HG03066 (cell line): ENCODE data around the gene SYMPK.

Source experiments
- ATAC-seq: cut with Tn5 transposase; IDR thresholded peaks from one replicate; pipeline ENCODE4 v1.9.1; 2021; ENCODE audit warnings: low read depth; ENCODE audit not compliant: unreplicated experiment

The SYMPK gene

GRCh38 chr19:45785097-45785496, 77.8 kb downstream of the SYMPK start:
- no peak for ATAC-seq

- ATAC-seq = no peak
Measured at GRCh38 chr19:45784096-45784495, 78.9 kb downstream of the SYMPK start.

- no peak for ATAC-seq
Measured at GRCh38 chr19:45782820-45783785, 79.8 kb downstream of the SYMPK start.

- ATAC-seq = no peak
Measured at GRCh38 chr19:45782162-45782691, 80.7 kb downstream of the SYMPK start, which contains the start of gene DMPK. Gene DMPK, minus strand, starts transcription at chr19:45782490. Its CDS starts 138 bp downstream, at chr19:45782352.

GRCh38 chr19:45781214-45782161, 81.5 kb downstream of the SYMPK start:
- no peak for ATAC-seq

GRCh38 chr19:45780448-45781213, 82.3 kb downstream of the SYMPK start:
- no peak for ATAC-seq

GRCh38 chr19:45780146-45780447, 82.8 kb downstream of the SYMPK start:
- no peak for ATAC-seq

- ATAC-seq = peak; percentile 88
Measured at GRCh38 chr19:45779231-45780145, 83.5 kb downstream of the SYMPK start.

GRCh38 chr19:45778010-45778661, 84.8 kb downstream of the SYMPK start:
- ATAC-seq = no peak

GRCh38 chr19:45777395-45777961, 85.5 kb downstream of the SYMPK start:
- no peak for ATAC-seq

- ATAC-seq = no peak
Measured at GRCh38 chr19:45774765-45775164, 88.2 kb downstream of the SYMPK start.

GRCh38 chr19:45773384-45773783, 89.6 kb downstream of the SYMPK start:
- no peak for ATAC-seq

- no peak for ATAC-seq
Measured at GRCh38 chr19:45772912-45773311, 90.0 kb downstream of the SYMPK start.

- ATAC-seq = no peak
Measured at GRCh38 chr19:45772130-45772840, 90.7 kb downstream of the SYMPK start.

- no peak for ATAC-seq
Measured at GRCh38 chr19:45771311-45771933, 91.5 kb downstream of the SYMPK start.

- ATAC-seq = peak; percentile 53
Measured at GRCh38 chr19:45770192-45771101, 92.5 kb downstream of the SYMPK start.
